ENCODE results near the gene ARF5.

DNA sequence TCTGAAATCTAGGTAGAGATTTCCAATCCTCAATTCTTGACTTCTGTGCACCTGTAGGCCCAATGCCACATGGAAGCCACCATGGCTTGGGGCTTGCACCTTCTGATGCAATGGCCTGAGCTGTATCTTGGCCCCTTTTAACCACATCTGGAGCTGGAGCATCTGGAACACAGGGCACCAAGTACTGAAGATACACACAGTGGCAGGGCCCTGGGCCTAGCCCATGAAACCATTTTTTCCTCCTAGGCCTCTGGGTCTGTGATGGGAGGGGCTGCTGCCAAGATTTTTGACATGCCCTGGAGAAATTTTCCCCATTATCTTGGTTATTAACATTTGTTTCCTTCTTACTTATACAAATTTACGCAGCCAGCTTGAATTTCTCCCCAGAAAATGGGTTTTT, 41.9 kb upstream of the ARF5 start:
- no peak for TF ChIP-seq POLR2A (IDR thresholded peaks at IDR 0.05; ENCODE audit: low read depth, low read length)
- no peak for TF ChIP-seq POLR2AphosphoS5 (IDR thresholded peaks at IDR 0.05; ENCODE audit: low read depth, low read length)
- no peak for TF ChIP-seq TAF1 (IDR thresholded peaks at IDR 0.05; ENCODE audit: borderline replicate concordance, low read depth, low read length)
